AG20443 (cell line): ENCODE measurements around the gene EPHX1.
"Not testable (repeated sequence)": the region's sequence is repeated elsewhere in the genome, so short reads cannot be mapped to it uniquely, and the experiment has no call there.

Source experiments
- DNase-seq: peaks from one replicate; pipeline ENCODE4 v3.0.0; 2012; ENCODE audit warnings: low spot score, mixed read lengths

The EPHX1 gene

GRCh38 chr1:225777583-225778336 is 32.2 kb upstream of the EPHX1 start, which contains the start of gene SRP9:
Gene SRP9, plus strand, starts transcription at chr1:225777826. Its CDS starts 115 bp downstream, at chr1:225777941.
- DNase-seq = peak; percentile 98

GRCh38 chr1:225778337-225778669 is 31.6 kb upstream of the EPHX1 start:
- no peak for DNase-seq

GRCh38 chr1:225779165-225779564 is 30.8 kb upstream of the EPHX1 start:
- not testable (repeated sequence) for DNase-seq

DNA sequence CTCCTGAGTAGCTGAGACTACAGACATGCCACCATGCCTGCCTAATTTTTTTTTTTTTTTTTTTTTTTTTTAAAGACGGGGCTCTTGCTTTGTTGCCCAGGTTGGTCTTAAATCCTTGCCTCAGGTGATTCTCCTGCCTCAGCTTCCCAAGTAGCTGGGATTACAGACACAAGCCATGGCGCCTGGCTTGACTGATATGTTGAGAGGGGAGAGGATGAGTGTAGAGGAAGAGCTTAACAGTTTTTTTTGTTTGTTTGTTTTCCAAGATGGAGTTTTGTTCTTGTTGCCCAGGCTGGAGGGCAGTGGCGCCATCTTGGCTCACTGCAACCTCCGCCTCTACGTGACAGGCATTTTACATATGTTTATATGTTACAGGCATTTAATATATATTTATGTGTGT is 29.8 kb upstream of the EPHX1 start:
- DNase-seq = no peak

DNA sequence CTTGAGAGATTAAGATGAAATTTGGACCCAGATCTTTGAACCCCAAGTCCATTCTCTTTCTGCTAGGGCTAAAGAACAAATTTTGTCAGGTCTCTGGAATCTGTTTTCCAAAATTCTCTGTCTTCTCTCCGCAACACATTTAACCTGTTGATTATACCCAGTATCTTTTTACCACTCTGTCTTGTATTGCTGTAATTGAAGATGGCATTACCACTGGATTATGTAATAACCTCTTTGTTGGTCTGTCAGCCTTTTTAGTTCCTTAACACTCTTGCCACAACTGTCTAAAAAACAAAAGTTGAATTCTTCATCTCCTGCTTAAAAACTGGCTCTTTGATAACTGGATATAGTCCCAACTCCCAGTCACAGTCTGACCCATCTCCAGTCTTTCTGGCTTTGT is 29.3 kb upstream of the EPHX1 start:
- no peak for DNase-seq

DNA sequence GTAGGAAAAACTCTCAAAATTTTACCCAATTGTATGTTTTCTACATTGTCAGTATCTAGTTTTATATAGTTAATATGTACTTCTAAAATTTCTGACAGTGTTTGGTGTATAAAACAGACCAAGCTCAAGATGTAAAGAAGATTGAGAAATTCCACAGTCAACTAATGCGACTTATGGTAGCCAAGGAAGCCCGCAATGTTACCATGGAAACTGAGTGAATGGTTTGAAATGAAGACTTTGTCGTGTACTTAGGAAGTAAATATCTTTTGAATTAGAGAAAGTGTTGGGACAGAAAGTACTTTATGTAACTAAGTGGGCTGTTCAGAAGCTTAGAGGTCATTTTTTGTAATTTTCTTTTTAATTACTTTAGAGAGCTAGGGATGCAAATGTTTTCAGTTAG is 20.8 kb upstream of the EPHX1 start:
- DNase-seq = not testable (repeated sequence)

GRCh38 chr1:225794954-225795353 is 15.0 kb upstream of the EPHX1 start:
- no peak for DNase-seq

DNA sequence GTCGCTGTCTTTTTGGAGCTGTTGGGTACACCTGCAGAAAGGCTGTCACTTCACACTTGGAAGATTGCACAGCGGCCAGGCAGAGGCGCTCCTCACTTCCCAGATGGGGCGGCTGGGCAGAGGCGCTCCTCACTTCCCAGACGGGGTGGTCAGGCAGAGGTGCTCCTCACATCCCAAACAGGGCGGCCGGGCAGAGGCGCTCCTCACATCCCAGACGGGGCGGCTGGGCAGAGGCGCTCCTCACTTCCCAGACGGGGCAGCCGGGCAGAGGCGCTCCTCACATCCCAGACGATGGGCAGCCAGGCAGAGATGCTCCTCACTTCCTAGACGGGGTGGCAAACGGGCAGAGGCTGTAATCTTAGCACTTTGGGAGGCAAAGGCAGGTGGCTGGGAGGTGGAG is 13.8 kb upstream of the EPHX1 start:
- DNase-seq = not testable (repeated sequence)

- DNase-seq = not testable (repeated sequence)
These were observed 8.8 kb upstream of the EPHX1 start for GRCh38 chr1:225801146-225801545.

DNA sequence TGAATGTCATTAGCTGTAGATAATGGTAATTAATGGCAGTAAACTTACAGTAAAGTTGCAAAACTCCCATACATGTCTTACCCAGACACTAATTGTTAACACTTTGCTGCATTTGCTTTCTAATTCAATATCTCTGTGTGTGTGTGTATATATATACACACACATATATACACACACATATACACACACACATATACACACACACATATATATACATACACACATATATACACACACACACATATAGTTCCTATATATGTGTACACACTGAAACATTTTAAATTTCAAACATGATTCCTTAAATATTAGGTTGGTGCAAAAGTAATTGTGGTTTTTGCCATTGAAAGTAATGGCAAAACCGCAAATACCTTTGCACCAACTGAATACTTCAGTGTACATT is 3.7 kb upstream of the EPHX1 start:
- DNase-seq = no peak

DNA sequence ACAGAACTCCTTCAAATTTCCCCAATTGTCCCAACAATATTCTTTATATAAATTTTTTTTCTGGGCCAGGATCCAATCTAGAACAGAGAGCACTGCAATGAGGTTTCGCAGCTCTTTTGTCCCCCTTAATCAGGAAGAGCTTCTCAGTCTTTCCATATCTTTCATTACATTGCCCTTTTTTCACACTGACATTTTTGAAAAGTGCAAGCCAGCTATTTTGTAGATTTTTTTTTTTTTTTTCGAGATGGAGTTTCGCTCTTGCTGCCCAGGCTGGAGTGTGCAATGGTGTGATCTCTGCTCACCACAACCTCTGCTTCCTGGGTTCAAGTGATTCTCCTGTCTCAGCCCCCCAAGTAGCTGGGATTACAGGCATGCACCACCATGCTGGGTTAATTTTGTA is 3.2 kb upstream of the EPHX1 start:
- not testable (repeated sequence) for DNase-seq

DNA sequence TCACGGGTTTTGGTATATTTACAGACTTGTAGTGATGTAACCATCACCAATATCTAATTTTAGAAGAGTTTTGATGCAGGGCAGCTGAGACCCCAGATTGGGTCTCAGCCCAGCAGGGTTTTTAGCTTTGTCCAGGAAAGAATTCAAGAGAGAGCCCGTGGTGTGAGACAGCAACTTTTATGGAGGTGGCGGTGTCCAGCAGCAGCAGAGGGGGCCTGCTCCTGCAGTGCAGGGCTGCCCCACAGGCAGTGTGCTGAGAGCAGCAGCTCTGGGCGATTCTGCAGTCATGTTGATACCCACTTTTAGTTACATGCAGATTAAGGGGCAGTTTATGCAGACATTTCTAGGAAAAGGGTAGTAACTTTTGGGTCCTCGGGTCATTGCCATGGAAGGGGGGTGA is 1.8 kb upstream of the EPHX1 start:
- DNase-seq = no peak

- not testable (repeated sequence) for DNase-seq
These were observed 935 bp downstream of the EPHX1 start for GRCh38 chr1:225810579-225811538.

DNA sequence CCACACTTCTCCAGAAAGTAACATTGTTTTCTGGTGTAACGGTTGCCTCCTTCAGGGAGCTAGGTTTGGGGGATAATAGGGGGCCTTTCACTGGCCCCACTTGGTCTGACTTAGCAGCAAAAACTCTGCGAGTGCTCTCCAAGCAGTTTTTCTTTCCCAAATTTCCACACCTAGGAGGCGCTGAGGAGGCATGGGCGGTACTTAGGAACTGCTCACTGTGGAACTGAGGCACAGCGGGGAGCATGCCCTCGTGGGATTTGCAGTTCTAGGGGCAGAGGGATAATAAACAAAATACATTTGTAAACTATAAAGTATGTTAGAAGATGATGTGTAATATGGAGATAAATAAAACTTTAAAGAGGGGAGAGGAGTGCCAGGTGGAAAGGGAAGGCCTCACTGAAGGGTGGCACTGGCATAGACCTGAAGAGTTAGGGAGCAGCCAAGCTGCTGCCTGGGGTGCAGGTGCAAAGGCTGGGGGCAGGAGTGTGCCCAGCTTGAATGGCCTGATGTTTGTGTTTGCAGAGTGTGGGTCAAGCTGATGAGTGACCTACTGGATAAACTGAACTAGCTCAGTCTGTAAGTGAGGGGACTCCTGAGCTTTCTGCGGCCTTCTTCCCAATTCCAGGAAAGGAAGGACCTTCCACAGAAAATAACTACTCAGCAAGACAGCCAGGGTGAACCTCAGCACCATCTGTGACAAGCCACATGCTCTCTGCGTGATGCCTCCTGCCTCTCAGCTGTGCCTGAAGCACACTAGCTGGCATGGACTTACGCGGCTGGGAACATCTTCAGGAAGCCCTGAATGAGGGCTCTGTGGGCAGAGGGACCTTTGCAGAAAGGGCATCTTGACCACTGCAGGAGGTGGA is 1.9 kb downstream of the EPHX1 start:
- peak; percentile 38 for DNase-seq

DNA sequence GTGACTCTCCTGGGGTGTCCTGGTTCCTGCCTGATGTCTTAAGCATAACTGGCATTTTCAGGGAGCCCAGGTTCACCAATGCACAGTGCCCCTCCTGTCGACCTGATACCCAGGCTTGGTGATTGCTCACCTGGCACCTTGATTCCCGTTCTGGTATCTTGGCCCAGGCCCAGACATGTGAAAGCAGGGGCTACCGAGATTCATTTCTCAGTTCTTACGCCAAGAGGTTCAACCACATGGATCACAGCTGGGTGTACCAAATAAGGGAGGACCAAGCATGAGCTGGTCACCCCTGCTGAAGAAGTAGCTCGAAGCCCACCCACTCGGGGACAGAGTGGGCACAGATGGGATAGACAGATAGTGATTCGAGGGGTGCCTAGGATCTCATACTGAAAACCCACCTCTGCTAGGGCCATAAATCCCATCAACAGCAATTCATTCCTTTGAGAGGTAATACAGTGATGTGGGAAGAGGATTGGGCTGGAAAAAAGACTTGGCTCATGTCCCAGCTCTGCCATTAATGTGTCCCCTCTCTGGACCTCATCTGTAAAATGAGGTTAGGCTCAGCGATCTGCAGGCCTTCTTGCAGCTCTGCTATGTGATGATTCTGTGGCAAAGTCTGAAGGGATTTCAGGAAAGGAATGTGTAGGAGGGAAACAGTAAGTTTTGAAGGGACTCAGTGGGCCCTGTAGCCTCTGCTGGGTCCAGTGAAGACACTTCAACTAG is 2.7 kb downstream of the EPHX1 start:
- DNase-seq = no peak

- peak; percentile 77 for DNase-seq
These were observed 3.5 kb downstream of the EPHX1 start for GRCh38 chr1:225813214-225813964.

DNA sequence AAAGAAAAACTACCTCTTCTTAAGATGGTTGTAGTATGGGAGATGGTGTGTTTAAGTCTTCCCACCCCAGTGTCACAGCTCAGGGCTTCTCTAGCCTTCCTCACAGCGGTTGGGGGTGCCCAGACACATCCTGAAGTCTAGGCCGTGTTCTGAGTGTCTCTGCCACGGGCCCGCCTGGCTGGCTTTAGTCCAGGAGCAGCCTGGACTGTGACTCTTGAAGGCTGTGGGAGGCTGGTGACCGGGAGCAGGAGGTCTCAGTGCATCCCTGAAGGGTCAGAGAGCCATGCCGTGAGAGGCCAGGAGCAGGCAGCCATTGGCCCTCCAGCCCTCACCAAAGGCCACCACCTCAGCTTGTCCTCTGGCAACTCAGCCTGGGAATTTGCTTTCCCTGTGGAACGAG is 4.5 kb downstream of the EPHX1 start:
- DNase-seq = no peak

DNA sequence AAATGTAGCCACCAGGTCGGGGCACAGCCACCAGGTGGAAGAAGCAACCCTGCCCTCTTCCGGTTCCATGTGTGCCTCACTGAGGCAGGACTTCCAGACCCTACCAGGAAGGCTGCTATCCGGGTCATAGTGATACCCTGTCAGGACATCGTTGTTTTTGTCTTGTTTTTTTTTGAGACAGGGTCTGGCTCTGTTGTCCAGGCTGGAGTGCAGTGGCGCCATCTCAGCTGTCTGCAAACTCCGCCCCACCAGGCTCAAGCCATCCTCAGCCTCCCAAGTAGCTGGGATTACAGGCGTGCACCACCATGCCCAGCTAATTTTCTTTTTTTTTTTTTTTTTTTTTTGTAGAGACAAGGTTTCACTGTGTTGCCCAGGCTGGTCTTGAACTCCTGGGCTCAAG is 5.2 kb downstream of the EPHX1 start:
- DNase-seq = not testable (repeated sequence)

DNA sequence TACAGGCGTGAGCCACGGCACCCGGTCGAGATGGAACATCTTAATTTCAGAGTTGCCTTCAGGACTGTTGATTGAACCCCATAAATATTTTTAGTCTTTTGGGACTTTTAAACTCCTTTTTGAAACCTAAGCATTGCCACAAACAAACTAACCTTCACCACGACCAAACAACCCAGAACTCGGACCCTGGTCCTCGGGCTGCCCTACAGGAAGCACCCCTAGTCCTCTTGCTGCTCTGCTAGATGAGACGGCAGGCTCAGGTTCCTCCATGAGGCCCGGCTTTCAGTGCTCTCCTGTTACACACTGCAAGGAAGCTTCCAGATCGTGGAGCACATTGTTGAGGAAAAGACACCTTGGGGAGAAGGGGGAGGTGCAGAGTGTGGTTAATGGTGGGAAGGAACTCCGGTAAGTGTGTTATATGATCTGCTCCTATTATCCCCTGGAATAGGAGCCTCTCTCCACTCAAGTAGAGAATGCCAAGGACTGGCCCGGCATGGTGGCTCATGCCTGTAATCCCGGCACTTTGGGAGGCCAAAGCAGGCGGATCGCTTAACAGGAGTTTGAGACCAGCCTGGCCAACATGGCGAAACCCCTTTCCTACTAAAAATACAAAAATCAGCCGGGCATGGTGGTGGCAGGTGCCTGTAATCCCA is 5.7 kb downstream of the EPHX1 start:
- DNase-seq = no peak
